GM12872 (cell line): ENCODE data around the gene HDAC9.

Source experiments
- TF ChIP-seq, protein P1 (sequence below): IDR thresholded peaks from 3 replicates; pipeline ENCODE4 v1.5.1; 2011; ENCODE audit warnings: low read depth, mild to moderate bottlenecking, low read length, moderate library complexity; ENCODE audit not compliant: insufficient read depth

Gene HDAC9

DNA sequence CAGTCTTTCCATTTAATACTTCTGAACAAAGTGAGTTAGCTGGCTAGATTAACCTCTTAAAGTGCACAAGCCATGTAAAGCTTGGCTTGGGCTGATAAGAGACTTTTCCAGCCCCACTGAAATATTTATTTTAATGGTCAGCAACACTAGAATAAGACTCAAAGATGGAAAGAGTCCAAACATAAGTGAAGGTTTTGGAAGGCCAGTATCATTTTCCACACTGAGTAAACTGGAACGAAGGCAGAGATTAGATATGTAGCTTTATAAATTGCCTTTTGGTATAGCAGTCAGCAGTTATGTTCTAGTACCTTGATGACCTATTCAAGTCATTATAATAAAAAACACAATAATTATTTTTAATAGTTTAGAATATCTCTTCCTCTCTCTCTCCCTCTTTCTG is 102.2 kb downstream of the HDAC9 start:
- TF ChIP-seq, protein P1, sequence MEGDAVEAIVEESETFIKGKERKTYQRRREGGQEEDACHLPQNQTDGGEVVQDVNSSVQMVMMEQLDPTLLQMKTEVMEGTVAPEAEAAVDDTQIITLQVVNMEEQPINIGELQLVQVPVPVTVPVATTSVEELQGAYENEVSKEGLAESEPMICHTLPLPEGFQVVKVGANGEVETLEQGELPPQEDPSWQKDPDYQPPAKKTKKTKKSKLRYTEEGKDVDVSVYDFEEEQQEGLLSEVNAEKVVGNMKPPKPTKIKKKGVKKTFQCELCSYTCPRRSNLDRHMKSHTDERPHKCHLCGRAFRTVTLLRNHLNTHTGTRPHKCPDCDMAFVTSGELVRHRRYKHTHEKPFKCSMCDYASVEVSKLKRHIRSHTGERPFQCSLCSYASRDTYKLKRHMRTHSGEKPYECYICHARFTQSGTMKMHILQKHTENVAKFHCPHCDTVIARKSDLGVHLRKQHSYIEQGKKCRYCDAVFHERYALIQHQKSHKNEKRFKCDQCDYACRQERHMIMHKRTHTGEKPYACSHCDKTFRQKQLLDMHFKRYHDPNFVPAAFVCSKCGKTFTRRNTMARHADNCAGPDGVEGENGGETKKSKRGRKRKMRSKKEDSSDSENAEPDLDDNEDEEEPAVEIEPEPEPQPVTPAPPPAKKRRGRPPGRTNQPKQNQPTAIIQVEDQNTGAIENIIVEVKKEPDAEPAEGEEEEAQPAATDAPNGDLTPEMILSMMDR = no peak

DNA sequence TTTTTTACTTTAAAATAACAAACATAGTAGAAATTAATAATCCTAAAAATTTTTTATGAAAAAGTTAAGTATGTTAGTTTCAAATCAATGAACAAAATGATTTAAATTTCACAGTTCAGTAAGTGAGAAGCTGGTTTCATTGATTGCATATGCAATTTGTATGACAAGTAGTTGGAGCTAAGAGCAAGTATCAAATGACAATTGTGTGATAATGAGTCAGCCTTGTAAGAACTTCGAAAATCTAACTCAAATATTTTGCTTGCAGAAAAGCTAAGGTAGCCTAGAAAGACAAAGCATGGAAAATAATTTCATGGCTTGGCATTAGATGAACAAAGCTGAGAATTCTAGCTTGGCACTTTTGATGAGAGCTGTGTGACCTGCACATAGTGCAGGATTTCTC is 111.5 kb downstream of the HDAC9 start:
- TF ChIP-seq, protein P1 = no peak

DNA sequence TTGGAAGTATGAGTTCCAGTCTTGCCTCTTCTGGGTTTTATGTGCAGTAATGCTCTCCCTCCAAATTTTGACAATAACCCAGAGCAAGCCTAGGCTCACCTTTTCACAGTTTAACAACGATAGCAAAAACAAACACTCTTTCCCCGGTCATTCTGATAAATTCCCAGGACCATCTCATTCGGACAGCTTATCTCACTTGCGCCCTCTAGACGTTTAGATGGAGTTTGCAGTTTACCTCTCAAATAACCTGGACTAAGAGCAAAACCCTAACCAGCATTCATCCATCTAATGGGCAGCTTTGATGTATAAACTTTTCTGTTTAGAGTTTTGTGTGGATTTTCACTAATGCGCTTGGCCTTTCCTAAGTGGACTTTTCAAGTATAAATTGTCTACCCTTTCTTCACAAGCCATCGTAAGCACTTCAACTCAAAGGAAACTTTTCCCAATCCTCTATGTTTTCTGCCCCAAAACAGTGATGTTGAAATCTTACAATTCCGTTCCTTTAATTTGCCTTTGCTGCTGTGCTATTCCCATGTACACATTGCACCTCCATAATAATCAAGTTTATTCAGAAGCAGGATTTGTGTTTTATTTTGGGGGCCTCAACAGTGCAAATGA is 114.9 kb downstream of the HDAC9 start:
- TF ChIP-seq, protein P1 = peak; percentile 69; the same call in 2 of the 3 replicates

DNA sequence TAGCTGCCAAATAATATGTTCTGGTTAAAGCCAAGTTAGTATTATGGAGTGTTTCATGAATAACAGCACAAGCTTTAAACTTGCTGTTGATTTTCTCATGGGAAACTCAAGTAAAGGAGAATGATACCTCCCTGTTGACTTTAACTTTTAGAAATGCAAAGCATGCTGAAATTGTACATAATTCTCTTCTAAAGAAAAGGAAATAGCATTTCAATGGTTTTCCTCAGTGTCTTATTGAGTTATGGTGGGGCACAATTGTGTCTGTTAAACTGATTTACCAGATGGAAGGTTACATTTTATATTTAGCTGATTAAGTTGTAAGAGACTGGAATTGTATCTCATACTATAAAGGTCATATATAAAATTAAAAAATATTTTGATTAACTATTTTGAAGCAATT is 119.3 kb downstream of the HDAC9 start:
- TF ChIP-seq, protein P1 = no peak

DNA sequence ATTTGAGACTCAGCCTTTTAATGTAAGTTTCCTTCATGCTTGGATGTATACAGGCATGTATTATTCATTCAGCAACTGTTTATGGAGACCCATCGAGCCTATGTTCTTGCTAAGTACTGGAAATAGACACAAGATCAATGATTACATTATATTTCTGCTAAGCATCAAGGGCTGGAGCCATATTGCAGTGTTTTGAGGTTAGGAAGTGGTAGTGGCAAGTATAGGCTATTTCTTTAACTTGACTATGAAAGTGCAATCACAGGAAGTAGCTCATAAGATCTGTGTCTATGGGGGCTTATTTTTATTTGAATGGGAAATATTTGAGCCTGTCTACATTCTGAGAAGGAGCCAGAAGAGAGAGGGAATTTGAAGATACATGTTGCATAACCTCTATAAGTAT is 123.8 kb downstream of the HDAC9 start:
- TF ChIP-seq, protein P1 = no peak

DNA sequence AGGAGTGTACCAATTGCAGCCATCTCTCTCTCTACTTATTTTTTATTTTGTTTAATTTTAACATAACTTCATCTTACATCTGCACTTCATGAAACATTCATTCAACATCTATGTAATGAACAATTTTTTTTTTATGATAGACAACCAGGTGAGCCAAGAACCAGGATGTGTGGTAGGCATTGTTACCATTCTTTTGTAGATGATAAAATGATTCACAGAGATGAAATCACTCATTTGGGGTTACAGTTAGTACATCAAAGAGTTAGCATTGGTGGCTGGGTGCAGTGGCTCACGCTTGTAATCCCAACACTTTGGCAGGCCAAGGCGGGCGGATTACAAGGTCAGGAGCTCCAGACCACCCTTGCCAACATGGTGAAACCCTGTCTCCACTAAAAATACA is 127.8 kb downstream of the HDAC9 start:
- TF ChIP-seq, protein P1 = no peak

DNA sequence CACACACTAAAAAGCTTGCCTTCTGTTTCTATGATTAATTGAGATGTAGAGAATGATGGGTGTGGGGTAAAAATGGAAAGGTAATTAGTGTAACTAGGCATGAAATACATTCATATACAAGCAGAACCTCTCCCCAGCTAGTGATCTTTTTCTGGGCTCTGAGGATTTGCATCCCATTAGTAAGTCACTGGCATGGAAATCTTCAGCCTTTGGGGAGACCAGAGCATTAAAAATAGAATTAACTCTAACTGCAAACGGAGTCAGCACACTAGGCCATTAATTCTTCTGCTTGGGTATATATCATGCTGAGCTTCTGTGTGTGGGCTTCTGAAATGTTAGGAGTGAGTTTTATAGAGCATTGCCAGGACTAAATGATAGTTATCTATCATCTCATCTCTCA is 128.9 kb downstream of the HDAC9 start:
- TF ChIP-seq, protein P1 = no peak
